GM19025 (cell line): ENCODE data around the gene CHST6.
"Not testable (repeated sequence)": the region's sequence is repeated elsewhere in the genome, so short reads cannot be mapped to it uniquely, and the experiment has no call there.

Experiments used
- ATAC-seq: cut with Tn5 transposase; IDR thresholded peaks from one replicate; pipeline ENCODE4 v1.9.1; 2021; ENCODE audit warnings: mild to moderate bottlenecking, low read depth, moderate library complexity; ENCODE audit not compliant: unreplicated experiment

Gene CHST6

DNA sequence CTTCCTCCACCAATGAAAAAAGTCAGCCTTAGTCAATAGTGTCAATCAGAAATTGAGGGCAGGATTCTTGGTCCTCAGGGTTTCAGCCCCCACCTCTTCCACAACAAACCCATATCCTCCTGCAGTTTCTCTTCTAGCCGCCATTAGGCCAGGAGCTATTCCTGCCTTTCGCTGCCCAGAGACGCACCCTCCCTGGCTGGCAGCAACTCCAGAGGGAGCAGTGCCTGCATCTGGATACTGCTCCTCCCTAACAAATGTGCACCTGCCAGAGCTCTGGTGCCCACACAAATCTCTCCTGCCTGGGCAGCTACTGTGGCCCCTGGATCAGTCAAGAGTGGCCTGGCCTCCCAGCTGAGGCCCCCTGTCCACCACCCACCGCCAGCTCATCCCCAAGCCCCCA, 38.8 kb downstream of the CHST6 start:
- not testable (repeated sequence) for ATAC-seq

DNA sequence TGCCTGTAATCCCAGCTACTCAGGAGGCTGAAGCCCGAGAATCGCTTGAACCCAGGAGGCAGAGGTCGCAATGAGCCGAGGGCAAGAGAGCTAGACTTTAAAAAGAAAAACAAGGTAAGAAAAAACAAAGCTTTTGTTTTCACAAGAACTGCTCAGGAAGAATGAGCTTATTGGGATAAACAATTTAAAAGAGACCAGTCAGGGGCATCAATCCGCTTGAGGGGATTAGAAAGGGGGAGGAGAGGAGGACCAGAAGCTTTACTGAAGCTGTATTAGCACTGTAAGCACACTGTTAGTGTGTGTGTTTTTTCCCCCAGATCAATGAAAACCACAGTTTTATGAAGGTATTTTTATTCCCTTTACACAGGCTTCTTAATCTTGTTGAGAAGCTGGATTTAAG, 39.6 kb downstream of the CHST6 start:
- ATAC-seq = no peak

- no peak for ATAC-seq
Measured at GRCh38 chr16:75452464-75453190, 42.6 kb downstream of the CHST6 start.

- no peak for ATAC-seq
Measured at GRCh38 chr16:75446416-75446815, 48.8 kb downstream of the CHST6 start.

DNA sequence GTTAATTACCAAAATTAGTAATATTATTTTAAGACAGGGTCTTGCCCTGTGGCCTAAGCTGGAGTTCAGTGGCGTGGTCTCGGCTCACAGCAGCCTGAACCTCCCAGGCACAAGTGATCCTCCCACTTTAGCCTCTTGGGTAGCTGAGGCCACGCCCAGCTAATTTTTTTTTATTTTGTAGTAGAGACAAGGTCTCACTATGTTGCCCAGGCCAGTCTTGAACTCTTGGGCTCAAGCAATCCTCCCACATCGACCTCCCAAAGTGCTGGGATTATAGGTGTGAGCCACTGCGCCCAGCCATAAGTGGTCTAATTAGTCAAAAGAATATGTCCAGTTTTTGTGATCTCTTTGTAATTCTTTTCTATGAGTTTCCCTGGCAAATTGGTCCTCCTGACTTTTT, 49.9 kb downstream of the CHST6 start:
- ATAC-seq = no peak

DNA sequence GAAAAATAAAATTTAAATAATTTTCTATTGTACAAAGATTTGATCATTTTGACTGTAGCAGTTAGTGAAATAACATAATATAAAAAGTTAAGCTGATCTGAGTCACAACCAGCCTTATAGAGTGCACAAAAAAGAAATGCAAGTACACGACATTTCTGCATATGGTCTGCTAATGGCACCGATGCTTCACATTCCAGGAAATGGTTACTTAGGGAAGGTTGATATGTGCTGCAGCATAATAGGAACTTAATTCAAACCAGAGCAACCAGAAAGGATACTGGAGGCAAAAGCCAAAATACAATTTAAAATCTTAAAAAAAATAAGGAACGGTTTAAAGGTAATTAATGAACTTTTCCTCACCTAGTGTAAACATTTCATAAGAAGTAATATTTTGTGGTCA, 51.9 kb downstream of the CHST6 start:
- ATAC-seq = no peak

GRCh38 chr16:75433732-75434413, 61.4 kb downstream of the CHST6 start:
- ATAC-seq = peak; percentile 69

DNA sequence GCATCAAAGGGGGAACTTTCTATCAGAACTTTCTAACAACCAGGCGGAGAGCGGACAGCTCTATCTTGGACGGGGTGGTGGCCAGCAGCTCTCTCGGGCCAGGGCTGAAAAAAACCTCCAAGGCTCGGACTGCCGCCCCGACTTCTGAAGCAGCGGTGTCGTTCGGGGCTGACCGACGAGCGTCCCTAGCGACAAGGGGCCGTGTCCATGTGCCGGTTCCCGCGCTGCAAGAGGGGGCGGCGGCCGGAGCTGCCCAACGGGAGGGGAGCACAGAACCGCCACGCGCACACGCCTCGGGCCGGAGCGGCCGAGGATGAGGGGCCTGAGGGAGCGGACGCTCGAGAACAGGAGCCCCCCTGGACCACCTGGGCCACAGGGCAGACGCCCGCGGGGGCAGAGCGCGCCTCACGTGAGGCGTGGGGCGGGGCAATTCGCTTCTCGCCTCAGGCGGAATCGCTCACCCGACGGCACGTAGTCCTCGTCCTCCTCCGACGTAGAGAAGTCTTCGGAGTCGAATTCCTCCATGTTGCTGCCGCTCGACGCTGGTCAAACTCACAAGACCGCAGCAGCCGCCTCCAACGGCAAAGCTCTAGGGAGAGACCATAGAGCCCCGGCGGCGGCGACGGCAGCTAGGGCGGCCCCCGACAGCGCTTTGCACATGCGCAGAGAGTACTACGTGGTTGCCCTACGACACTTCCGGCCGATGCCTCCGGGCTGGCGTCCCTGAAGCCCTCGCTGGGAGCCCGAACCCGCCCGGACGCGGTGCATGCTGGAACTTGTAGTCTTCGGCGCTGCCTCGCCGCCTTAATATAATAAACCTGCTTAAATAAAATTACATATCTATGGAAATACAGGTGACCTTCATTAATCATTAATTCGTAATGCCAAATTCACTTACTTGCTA, 62.2 kb downstream of the CHST6 start, which contains the start of gene CFDP1:
Gene CFDP1, minus strand, starts transcription at position 676 of the 904 bp plus-strand sequence. Its CDS starts 151 bp downstream, at position 525.
- ATAC-seq = peak; percentile 90

GRCh38 chr16:75429621-75430403, 65.4 kb downstream of the CHST6 start:
- no peak for ATAC-seq

GRCh38 chr16:75426524-75426923, 68.7 kb downstream of the CHST6 start:
- ATAC-seq = not testable (repeated sequence)

GRCh38 chr16:75424105-75424762, 71.0 kb downstream of the CHST6 start:
- not testable (repeated sequence) for ATAC-seq

GRCh38 chr16:75423723-75424104, 71.5 kb downstream of the CHST6 start:
- no peak for ATAC-seq
